HEK293 (cell line): Measurements from ENCODE around the gene SURF4.
A peak's percentile ranks its signal among the peaks of the same experiment; 100 is the strongest.

ENCODE experiments used
- BCL11A ChIP-seq: fragments of 450-650 bp; formaldehyde crosslinking; IDR thresholded peaks from 2 replicates; pipeline ENCODE4 v1.5.1; 2016; ENCODE audit warnings: low read depth, missing biosample characterization, missing genetic modification characterization
- OSR2 ChIP-seq: fragments of 450-650 bp; formaldehyde crosslinking; IDR thresholded peaks from 2 replicates; pipeline ENCODE4 v1.5.1; 2016; ENCODE audit warnings: missing biosample characterization, missing genetic modification characterization
- OVOL3 ChIP-seq: fragments of 450-650 bp; formaldehyde crosslinking; IDR thresholded peaks from 2 replicates; pipeline ENCODE4 v1.5.1; 2016; ENCODE audit warnings: missing biosample characterization, missing genetic modification characterization
- REPIN1 ChIP-seq: fragments of 450-650 bp; formaldehyde crosslinking; IDR thresholded peaks from 2 replicates; pipeline ENCODE4 v1.5.1; 2017; ENCODE audit warnings: missing biosample characterization, missing genetic modification characterization, low read depth
- REST ChIP-seq: fragments of 450-650 bp; formaldehyde crosslinking; IDR thresholded peaks from 2 replicates; pipeline ENCODE4 v1.5.1; 2016; ENCODE audit warnings: missing biosample characterization, missing genetic modification characterization
- SP2 ChIP-seq: fragments of 450-650 bp; formaldehyde crosslinking; IDR thresholded peaks from 2 replicates; pipeline ENCODE4 v1.5.1; 2016; ENCODE audit warnings: missing biosample characterization, missing genetic modification characterization
- TCF7L2 ChIP-seq: IDR thresholded peaks from 2 replicates; pipeline ENCODE4 v1.6.1; 2011; ENCODE audit warnings: low read depth, mild to moderate bottlenecking, inconsistent platforms, low read length, moderate library complexity, borderline replicate concordance
- ZBTB10 ChIP-seq: fragments of 450-650 bp; formaldehyde crosslinking; IDR thresholded peaks from 2 replicates; pipeline ENCODE4 v1.5.1; 2016; ENCODE audit warnings: missing biosample characterization, missing genetic modification characterization
- ZBTB20 ChIP-seq: fragments of 450-650 bp; formaldehyde crosslinking; IDR thresholded peaks from 2 replicates; pipeline ENCODE4 v1.5.1; 2016; ENCODE audit warnings: missing biosample characterization, missing genetic modification characterization
- ZNF10 ChIP-seq: fragments of 450-650 bp; formaldehyde crosslinking; IDR thresholded peaks from 2 replicates; pipeline ENCODE4 v1.5.1; 2017; ENCODE audit warnings: missing biosample characterization, missing genetic modification characterization
- ZNF146 ChIP-seq: fragments of 450-650 bp; formaldehyde crosslinking; IDR thresholded peaks from 2 replicates; pipeline ENCODE4 v1.5.1; 2016; ENCODE audit warnings: missing biosample characterization, missing genetic modification characterization
- ZNF157 ChIP-seq: fragments of 450-650 bp; formaldehyde crosslinking; IDR thresholded peaks from 2 replicates; pipeline ENCODE4 v1.5.1; 2016; ENCODE audit warnings: missing biosample characterization, missing genetic modification characterization
- ZNF175 ChIP-seq: fragments of 450-650 bp; formaldehyde crosslinking; IDR thresholded peaks from 2 replicates; pipeline ENCODE4 v1.5.1; 2016; ENCODE audit warnings: missing biosample characterization, missing genetic modification characterization
- ZNF184 ChIP-seq: fragments of 450-650 bp; IDR thresholded peaks from 2 replicates; pipeline ENCODE4 v1.5.1; 2018; ENCODE audit warnings: missing biosample characterization, mild to moderate bottlenecking, missing genetic modification characterization
- ZNF266 ChIP-seq: fragments of 450-650 bp; formaldehyde crosslinking; IDR thresholded peaks from 2 replicates; pipeline ENCODE4 v1.5.1; 2016; ENCODE audit warnings: missing biosample characterization, missing genetic modification characterization, low read depth
- ZNF335 ChIP-seq: fragments of 450-650 bp; formaldehyde crosslinking; conservative IDR thresholded peaks from 2 replicates; pipeline ENCODE4 v1.5.1; 2016; ENCODE audit warnings: missing biosample characterization, missing genetic modification characterization
- ZNF354C ChIP-seq: fragments of 450-650 bp; formaldehyde crosslinking; IDR thresholded peaks from 2 replicates; pipeline ENCODE4 v1.5.1; 2016; ENCODE audit warnings: missing biosample characterization, missing genetic modification characterization, low read depth, borderline replicate concordance
- ZNF404 ChIP-seq: fragments of 450-650 bp; formaldehyde crosslinking; IDR thresholded peaks from 2 replicates; pipeline ENCODE4 v1.5.1; 2017; ENCODE audit warnings: missing biosample characterization, missing genetic modification characterization
- ZNF423 ChIP-seq: fragments of 450-650 bp; formaldehyde crosslinking; IDR thresholded peaks from 2 replicates; pipeline ENCODE4 v1.5.1; 2016; ENCODE audit warnings: missing biosample characterization, missing genetic modification characterization
- ZNF518A ChIP-seq: fragments of 450-650 bp; formaldehyde crosslinking; conservative IDR thresholded peaks from 2 replicates; pipeline ENCODE4 v1.5.1; 2016; ENCODE audit warnings: low read depth, missing biosample characterization, missing genetic modification characterization
- ZNF529 ChIP-seq: fragments of 450-650 bp; formaldehyde crosslinking; IDR thresholded peaks from 2 replicates; pipeline ENCODE4 v1.5.1; 2017; ENCODE audit warnings: missing genetic modification characterization, missing biosample characterization; ENCODE audit not compliant: insufficient replicate concordance
- ZNF548 ChIP-seq: fragments of 450-650 bp; formaldehyde crosslinking; IDR thresholded peaks from 2 replicates; pipeline ENCODE4 v1.5.1; 2016; ENCODE audit warnings: missing biosample characterization, missing genetic modification characterization
- ZNF585B ChIP-seq: fragments of 450-650 bp; formaldehyde crosslinking; IDR thresholded peaks from 2 replicates; pipeline ENCODE4 v1.5.1; 2016; ENCODE audit warnings: missing biosample characterization, missing genetic modification characterization
- ZNF610 ChIP-seq: fragments of 450-650 bp; formaldehyde crosslinking; IDR thresholded peaks from 2 replicates; pipeline ENCODE4 v1.5.1; 2016; ENCODE audit warnings: missing biosample characterization, missing genetic modification characterization, borderline replicate concordance
- ZNF639 ChIP-seq: fragments of 450-650 bp; formaldehyde crosslinking; IDR thresholded peaks from 2 replicates; pipeline ENCODE4 v1.5.1; 2016; ENCODE audit warnings: missing biosample characterization, missing genetic modification characterization
- ZNF654 ChIP-seq: fragments of 450-650 bp; formaldehyde crosslinking; IDR thresholded peaks from 2 replicates; pipeline ENCODE4 v1.5.1; 2016; ENCODE audit warnings: low read depth, missing biosample characterization, missing genetic modification characterization
- ZNF670 ChIP-seq: fragments of 450-650 bp; formaldehyde crosslinking; IDR thresholded peaks from 2 replicates; pipeline ENCODE4 v1.5.1; 2016; ENCODE audit warnings: missing biosample characterization, missing genetic modification characterization, low read depth
- ZSCAN23 ChIP-seq: fragments of 450-650 bp; formaldehyde crosslinking; IDR thresholded peaks from 2 replicates; pipeline ENCODE4 v1.5.1; 2016; ENCODE audit warnings: missing biosample characterization, missing genetic modification characterization

Gene SURF4

GRCh38 chr9:133347985-133348717, 27.7 kb downstream of the SURF4 start, which contains the start of the genes MED22 and RPL7A (continued):
- TF ChIP-seq REST (tag by site-specific recombination): 0 out of 2 replicates have a peak, but pooled peaks have one; percentile 24
- TF ChIP-seq ZNF423: no peak
- no peak for TF ChIP-seq ZNF585B
- TF ChIP-seq ZNF354C: no peak
- TF ChIP-seq ZNF146 (tag by site-specific recombination): peak; percentile 16; the same call in 1 of the 2 replicates
- TF ChIP-seq ZNF175 (tag by site-specific recombination): no peak
- no peak for TF ChIP-seq ZNF654
- no peak for TF ChIP-seq ZNF548 (tag by site-specific recombination)
- 0 out of 2 replicates have a peak, but pooled peaks have one; percentile 86 for TF ChIP-seq ZSCAN23
- TF ChIP-seq ZNF335 (tag by site-specific recombination): no peak
- TF ChIP-seq ZNF518A (tag by site-specific recombination): no peak
- TF ChIP-seq OSR2 (tag by site-specific recombination): no peak
- no peak for TF ChIP-seq ZNF670 (tag by site-specific recombination)
- TF ChIP-seq ZNF404 (tag by site-specific recombination): no peak
- 0 out of 2 replicates have a peak, but pooled peaks have one; percentile 39 for TF ChIP-seq OVOL3 (tag by site-specific recombination)
- TF ChIP-seq ZNF266: no peak
- TF ChIP-seq TCF7L2: no peak
- TF ChIP-seq ZNF10 (tag by site-specific recombination): no peak
- TF ChIP-seq BCL11A: no peak
- TF ChIP-seq SP2: peak; percentile 37
- 0 out of 2 replicates have a peak, but pooled peaks have one; percentile 27 for TF ChIP-seq ZBTB10
- TF ChIP-seq ZNF610 (tag by site-specific recombination): 0 out of 2 replicates have a peak, but pooled peaks have one; percentile 48
- TF ChIP-seq ZBTB20 (tag by site-specific recombination): peak; percentile 63; the same call in 1 of the 2 replicates
- 0 out of 2 replicates have a peak, but pooled peaks have one; percentile 22 for TF ChIP-seq REPIN1 (tag by site-specific recombination)
- TF ChIP-seq ZNF639 (tag by site-specific recombination): peak; percentile 89
- TF ChIP-seq ZNF184 (tag by site-specific recombination): no peak
- TF ChIP-seq ZNF529 (tag by site-specific recombination): no peak
- no peak for TF ChIP-seq ZNF157 (tag by site-specific recombination)
